Left ventricle myocardium superior (tissue), 1 donor: ENCODE results near the gene CCNK. TPM values are rescaled to one million over a fixed set of nuclear protein-coding genes. Genes with fewer than 3 reads are reported as not detected.

Experiments
- ATAC-seq: fragments of 200-7000 bp; cut with Tn5 transposase; one replicate; pipeline ENCODE4 v1.9.1; 2020; ENCODE audit warnings: mild to moderate bottlenecking, moderate library complexity
- DNase-seq: peaks from one replicate; pipeline ENCODE4 v3.0.0-alpha.2; 2020
- intact Hi-C: fragments of 100-400 bp; cut with micrococcal nuclease; formaldehyde crosslinking; loops from one replicate; pipeline ENCODE4 v1.11.0; 2022
- total RNA-seq: library from RNA; stranded (reverse); fragmentation: NEBNext Ultra II Directional; extraction: Animal tissue kit (Norgen Biotek cat#: 25700); gene quantifications from one replicate; pipeline ENCODE4 v1.2.1, GENCODE V29; 2021
- donor health status: DM: no; HTN: yes; CAD: no; lungs with severe emphysema.

Gene CCNK
- total RNA-seq, 1 donor from 2014 or later: 37.5 TPM

DNA sequence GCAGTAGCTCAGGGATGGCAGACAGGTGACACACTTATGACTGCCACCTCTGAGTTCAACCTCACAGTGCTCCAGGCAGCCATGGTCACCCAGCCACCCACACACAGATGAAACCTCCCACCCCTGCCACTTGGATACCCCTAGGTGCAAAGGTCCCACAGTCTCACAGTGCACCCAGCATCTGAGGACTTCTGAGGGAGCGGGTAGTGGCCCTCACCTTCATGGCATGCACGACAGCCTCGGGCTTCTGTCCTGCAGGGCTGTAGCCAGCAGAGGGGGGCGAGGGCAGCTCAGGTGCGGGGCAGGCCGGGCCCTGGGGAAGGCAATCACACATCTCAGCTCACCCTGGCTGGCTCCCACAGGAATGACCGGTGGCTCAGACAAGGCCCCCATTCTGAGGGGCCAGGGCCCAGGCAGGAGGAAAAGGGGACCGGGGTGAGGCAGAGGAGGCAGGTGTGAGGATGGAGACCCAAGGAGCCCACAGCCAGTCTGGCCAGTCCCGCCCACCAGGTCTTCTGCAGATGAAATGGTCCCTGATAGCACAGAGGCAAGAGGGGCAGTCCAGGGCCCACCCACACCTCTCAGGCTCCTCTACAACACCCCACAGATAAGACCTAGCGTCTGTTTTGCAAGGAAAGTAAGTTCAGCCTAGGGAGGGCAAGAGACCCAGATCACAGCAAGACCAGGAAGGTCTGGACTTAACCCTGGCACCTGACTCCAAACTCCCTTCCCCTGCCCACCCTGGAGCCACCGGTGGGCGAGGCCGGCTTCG, 35.8 kb downstream of the CCNK start:
- intact Hi-C loops: no loop called here
- no peak for DNase-seq
- no peak for ATAC-seq

DNA sequence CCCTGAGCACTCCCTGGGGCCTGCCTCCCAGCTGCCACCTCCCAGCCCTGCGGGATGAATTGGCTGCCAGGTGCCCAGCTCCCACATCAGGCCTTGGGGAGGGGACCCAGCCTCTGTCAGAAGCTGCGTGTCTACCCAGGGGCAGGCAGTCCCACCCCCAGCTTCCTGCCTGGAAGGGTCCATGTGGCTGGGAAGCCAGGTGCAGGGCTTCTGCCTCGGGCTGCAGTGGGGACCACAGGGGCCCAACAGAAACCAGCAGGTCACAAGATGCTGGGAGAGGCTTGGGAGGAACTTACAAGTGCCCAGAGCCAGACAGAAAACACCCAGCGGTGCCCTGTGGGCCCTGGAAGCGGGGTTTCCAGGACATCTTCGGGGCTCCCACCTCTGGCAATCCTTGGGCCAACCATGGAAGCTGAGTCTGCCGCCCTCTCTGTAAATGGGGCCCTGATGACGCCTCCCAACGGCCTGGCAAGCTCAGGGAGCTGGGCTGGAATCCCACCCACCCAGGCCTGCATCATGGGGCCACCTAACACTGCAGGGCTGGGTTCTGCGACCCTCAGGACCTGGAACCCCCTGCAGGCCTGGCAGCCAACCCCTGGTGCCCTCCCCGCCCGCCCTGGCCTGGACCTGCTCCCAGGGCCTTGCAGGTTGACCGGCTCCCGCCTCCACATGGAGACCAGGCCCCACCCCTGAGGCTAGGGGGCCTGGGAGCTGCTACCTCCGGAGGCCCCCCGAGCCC, 36.6 kb downstream of the CCNK start:
- ATAC-seq (peak; percentile 4), DNase-seq (peak; percentile 21)
- intact Hi-C loops: no loop called here

DNA sequence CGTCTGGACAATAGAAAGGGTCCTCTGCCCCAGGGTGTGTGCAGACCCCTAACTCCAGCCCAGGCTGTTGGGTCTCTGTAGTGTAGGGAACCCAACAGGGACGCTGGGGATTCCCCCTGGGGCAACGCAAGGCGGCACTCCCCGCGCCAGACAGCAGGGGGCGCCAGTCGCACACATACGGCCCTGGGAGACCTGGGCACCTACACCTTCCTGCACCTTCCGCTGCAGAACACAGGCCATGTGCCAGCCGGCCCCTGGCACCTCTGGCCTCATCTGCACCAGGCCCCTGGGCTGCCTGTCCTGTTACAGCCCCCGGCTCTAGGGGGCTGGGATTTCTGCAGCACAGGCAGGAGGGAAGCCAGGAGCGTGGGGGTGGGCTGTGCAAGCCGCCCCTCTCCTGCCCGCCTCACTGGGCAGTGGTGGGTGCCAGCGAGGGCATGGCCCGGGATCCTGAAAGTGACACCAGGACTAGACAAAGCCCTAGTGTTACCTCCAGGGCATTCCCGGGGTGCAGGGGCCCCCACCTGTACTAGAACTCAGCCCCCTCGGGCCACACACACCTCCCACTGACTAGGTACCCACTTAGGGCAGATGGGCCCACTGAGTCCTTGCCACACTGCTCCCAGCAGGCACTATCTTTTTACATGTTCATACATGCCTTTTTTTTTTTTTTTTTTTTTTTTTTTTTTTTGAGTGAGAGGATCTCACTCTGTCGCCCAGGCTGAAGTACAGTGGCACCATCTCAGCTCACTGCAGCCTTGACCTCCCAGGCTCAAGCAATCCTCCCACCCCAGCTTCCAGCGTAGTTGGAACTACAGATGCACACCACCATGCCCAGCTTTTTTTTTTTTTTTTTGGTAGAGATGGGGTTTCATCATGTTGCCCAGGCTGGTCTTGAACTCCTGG, 37.5 kb downstream of the CCNK start:
- intact Hi-C loops: no loop called here
- peak; percentile 89 for DNase-seq
- ATAC-seq: peak; percentile 75

DNA sequence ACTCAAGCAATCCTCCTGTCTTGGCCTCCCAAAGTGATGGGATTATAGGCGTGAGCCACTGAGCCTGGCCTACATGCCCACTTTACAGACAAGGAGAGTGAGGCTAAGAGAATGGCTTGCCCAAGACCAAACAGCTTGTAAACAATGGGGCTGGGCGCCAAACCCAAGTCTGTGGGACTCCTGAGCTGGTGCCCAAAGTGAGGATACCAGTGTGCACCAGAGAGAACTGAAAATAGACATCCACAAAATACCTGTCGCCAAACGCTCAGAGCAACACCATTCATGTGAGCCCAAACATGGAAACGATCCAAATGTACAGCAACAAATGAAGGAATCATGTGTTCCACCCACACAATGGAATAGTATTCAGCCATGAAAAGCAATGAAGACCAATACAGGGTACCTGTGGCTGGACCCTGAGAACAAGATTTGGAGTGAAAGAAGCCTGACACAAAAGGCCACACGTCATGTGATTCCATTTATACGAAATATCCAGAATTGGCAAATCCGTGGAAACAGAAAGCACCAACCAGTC, 38.2 kb downstream of the CCNK start:
- intact Hi-C loops: no loop called here
- ATAC-seq: no peak
- DNase-seq: no peak

DNA sequence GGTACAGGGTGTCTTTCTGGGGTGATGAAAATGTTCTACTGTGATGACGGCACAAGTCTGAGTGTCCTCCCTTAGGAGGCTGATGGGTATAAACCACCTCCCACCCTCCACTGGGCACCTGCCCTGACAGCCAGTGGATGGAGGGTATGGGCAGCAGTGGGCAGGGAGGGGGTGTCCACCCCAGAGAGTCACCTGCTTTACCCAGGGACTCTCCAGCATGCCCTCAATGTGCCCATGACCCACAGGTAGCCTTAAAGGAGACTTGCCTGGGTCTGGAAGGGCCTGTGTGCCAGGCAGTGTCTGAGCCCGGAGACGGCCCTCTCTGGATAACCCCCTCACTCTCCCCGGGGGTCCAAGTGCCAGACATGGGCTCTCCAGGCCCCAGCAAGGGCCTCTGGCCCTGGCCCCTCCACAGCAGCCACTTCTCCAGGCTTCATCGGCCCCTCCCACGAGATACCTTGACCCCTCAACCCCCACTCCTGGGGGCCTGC, 38.8 kb downstream of the CCNK start:
- intact Hi-C loops: loop anchor here (5.0 kb wide), 1 partner anchor 107 kb away; no protein-coding TSS in a partner anchor
- no peak for ATAC-seq
- peak; percentile 21 for DNase-seq

DNA sequence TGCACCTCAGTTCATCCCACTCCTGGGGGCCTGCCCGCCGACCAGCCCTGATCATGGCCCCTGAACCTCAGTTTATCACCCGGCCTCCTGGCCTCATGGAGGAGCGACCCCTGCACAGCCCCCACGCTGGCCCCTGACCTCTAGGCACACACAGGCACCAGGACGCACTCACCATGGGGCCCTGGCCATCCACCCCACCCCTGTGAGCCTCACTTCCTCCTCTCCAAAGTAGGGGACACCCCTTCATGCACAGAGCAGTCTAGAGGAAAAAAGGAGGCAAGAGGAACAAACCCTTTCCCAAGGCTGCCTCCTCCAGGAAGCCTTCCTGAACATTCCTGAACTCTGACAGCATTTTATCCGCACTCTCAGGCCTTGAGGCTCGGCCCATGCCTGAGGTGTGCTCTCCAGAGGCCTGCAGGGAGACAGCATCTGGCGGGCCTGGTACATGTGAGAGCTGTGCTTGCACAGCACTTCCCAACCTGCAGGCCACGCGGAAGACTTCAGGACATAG, 39.4 kb downstream of the CCNK start:
- DNase-seq (no peak), ATAC-seq (no peak)
- intact Hi-C loops: loop anchor here (5.0 kb wide), 1 partner anchor 107 kb away; no protein-coding TSS in a partner anchor

DNA sequence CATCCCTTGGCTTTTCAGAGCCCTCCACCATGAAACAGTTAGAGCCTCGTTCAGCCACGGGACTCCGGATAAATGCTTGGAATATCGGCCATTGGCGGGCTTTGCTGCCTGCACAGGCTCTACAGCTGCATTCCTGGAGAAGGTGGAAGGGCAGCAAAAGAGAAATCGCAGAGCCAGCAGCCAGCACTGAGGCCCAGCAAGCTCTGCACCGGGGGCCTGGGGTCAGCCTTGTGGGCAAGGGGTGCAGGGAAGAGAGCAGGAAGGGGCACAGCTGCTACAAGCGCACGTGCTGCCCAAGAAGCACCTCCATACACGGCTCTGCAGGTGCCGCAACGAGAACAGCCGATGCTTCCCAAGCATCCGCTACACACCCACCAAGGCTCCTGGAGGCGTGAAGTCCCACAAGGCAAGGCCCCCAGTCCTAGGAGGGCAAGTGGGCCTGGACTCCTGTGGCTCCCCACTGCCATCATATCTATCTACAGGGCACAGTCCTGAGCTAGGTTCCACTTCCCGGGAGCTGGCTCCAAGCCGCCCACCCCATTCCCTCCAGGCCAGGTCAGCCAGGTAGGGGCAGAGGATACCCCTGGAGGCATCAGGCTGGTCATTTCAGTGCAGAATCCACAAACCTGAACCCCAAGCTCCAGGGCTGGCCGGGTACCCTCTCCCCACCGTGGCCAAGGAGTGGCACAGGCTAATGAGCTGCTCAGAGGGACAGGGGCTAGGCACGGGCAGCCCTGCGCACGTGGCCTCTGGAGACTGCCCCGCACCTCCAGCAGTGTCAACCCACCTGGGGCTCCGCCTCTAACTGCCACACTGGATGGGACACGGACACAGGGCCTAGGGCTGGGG, 40.2 kb downstream of the CCNK start:
- DNase-seq (peak; percentile 24), ATAC-seq (no peak)
- intact Hi-C loops: loop anchor here (5.0 kb wide), 1 partner anchor 106 kb away; no protein-coding TSS in a partner anchor

DNA sequence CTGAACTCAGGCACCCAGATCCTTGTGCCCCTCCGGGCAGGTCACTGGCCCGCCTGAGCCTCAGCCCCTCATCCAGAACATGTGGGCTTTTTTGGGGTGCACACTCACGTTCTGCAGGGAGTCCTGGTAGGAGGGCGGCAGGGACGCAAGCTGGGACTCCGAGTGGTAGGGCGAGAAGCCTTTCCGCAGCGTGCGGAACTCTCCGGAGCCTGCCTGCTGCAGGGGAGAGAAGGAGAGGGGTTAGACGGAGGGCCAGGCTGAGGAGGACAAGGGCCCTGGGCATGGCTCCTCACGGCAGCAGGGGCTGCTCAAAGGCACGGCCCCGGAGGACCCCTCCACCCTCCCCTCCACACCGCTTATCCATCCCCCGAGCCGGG, 40.8 kb downstream of the CCNK start:
- intact Hi-C loops: loop anchor here (5.0 kb wide), 1 partner anchor 105 kb away; no protein-coding TSS in a partner anchor
- DNase-seq: peak; percentile 25
- ATAC-seq: no peak

DNA sequence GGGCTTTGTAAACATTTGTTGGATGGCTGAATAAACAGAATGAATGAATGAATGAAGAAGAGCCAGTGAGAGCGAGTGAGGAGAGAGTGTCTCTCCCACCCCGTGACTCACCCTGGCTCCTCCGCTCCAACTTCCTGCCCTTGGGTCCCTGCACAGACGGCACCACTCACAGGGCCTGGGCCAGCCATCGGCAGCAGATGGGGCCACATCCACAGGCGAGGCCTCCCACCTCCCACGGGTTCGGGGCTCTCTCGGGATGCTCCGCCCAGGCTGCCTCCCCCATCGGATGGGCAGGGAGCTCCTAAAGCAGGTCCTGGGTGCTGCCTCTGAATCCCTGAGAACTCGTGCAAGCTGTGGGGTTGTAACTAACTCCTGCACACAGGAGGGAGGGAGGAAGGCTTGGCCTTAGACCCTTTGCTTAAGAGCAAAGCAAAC, 41.3 kb downstream of the CCNK start:
- DNase-seq (peak; percentile 51), ATAC-seq (peak; percentile 39)
- intact Hi-C loops: loop anchor here (5.0 kb wide), 1 partner anchor 105 kb away; no protein-coding TSS in a partner anchor

DNA sequence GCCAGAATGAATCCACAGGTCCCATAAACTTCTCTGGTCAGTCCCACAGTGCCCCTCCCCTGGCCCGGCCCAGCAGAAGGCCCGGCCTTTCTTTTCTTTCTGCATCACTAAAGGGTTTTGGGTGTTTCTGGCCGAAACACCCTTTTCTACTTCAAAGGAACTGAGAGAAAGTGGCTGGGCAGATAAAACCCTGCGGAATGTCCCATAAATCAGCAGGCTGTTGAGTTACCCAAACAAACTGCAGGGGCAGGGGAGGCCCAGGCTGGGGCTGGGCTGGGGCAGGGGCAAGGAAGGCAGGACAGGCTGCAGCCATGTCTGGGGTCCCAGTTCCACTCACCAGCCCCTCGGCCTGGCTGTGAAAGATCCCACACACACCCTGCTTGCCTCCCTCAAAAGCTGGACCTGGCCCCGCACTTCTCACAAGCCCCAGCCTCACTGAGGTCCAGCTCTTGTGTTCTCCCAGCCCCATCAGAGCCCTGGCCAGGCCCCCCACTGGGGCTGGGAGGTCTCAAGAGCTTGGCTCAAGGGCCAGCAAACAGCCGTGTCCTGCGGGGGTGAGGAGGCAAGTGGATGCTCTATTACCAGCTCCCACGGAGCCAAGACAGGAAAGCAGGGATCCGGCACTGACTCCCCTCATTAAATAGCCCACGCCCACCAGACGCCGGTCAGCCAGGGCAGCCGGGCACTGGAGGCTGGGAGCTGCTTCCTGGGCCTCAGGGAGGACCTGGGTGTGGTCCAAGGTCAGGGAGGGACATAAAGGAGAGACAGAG, 41.9 kb downstream of the CCNK start:
- intact Hi-C loops: loop anchor here (5.0 kb wide), 1 partner anchor 104 kb away; no protein-coding TSS in a partner anchor
- ATAC-seq (no peak), DNase-seq (peak; percentile 19)

DNA sequence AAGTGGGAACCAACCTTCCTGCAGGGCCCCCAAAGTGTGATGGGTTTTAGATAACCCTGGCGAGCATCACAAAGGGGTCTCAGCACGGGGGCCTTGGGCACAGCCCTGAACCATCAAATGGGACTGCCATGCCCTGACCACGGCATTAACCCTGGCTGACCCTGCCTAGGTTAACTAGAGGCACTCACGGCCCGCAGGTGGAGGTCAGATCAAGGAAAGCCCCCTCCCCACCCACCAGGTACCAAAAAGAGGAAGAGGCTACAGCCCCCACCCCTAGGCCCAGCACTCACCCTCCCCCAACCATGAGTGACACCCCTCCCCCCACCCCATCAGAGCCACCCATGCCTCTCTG, 42.5 kb downstream of the CCNK start:
- ATAC-seq (no peak), DNase-seq (peak; percentile 16)
- intact Hi-C loops: loop anchor here (5.0 kb wide), 1 partner anchor 104 kb away; no protein-coding TSS in a partner anchor

DNA sequence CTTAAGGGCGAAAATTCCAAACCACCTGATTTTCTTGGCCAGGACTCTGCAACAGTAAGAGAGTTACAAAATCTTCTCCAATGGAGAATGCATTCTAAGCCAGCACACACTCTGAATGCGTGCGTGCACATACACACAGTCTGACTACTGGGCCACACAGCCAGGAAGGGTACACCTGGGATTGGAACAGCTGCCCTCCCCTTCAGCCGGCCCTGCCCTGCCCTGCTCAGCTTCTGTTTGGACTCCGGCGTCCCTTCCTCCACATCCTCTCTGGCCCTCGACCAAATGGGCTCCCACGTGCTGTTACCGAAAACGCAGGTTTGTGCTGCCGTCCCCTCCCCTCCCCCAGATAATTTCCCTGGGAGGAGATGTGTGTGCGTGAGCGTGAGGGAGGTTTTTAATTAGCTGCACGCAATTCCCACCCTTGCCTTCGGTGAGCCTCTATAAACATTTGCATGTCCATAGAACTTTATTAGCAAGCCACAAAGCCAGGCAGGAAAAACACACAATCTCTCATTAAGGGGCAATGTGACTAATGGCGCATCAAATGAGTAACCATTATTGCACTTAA, 43.0 kb downstream of the CCNK start:
- intact Hi-C loops: loop anchor here (5.0 kb wide), 1 partner anchor 103 kb away; no protein-coding TSS in a partner anchor
- no peak for ATAC-seq
- DNase-seq: peak; percentile 35

DNA sequence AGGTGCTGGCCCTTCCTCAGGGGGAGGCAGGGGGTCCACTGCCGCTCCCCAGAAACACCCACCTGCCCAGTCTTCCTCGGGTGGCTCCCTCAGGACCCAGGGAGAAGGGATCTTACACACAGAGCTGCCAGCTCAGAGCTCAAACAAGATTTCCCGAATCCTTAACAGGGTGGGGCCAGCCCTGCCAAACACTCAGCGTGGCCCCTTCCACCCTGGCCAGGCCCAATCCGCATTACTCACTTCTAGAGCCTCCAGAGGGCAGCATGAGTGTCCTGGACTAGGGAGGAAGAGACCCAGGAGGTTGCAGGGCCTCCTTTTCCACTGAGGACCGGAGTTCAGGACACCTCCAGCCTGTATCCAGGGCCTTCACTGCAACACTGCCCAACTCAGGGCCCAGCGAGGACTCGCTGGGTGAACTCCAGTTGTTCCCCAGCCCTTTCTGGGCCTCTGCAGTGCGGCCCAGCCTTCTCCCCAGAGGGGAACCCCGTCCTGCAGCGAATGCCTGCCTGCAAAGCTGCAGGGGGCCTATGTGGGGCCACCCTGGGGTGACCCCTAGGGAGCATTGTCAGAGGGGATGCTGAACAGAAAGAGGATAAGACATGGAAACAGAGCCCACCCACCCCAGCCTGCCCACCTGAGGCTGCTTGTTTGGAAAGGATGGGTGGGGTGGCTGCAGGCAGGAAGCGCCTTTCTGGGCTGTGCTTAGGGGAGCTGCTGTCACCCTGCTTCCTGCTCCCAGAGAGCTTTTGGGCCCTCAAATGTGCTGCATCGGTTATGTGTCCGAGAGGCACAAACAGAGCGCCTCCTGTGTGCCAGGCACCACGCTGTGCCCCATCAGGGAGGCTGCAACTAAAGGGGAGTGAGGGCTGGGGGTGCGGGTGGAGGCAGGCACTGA, 43.8 kb downstream of the CCNK start:
- intact Hi-C loops: loop anchor here (5.0 kb wide), 2 partner anchors 87 to 102 kb away; no protein-coding TSS in a partner anchor
- DNase-seq (peak; percentile 26), ATAC-seq (peak; percentile 44)

DNA sequence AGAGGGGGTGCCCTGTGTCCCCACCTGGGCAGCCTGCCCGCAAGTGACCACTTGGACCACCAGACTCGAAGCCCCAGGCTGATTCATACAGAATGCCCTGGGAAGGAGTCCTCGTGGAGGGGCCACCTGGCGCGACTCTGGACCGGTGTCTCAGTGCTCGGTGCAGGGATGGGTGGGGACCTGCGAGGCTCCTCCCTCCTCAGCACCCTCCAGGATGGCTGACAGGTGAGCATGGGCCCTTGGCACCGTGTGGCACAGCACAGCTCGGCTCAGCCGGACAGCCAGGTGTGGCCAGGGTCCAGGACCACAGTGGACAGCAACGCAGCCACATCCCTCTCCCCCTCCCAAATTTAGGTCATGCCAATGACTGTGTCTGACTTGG, 44.5 kb downstream of the CCNK start:
- intact Hi-C loops: loop anchor here (5.0 kb wide), 1 partner anchor 87 kb away; no protein-coding TSS in a partner anchor
- ATAC-seq: no peak
- no peak for DNase-seq

DNA sequence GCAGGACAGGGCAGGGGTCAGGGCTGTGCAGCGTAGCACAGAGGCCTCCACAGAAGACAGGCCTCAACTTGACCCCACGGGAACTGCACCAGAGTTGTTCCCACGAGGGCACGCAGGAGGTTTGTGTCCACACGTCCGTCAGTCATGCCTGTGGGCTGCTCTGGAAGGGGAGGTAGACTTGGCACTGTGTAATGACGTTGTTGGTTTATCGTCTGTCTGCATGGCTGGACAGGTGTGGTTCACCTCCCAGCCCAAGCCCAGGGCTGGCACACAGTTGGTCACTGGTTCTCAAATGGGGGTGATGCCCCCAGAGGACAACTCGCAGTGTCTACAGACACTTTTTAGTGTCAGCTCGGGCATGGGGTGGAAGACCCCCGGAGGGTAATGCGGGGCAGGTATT, 45.8 kb downstream of the CCNK start:
- DNase-seq (no peak), ATAC-seq (no peak)
- intact Hi-C loops: loop anchor here (5.0 kb wide), 1 partner anchor 85 kb away; no protein-coding TSS in a partner anchor
